Astrocyte (in vitro differentiated cells and primary cell): Measurements from ENCODE around the gene LGR6. TPM values are rescaled to one million over a fixed set of nuclear protein-coding genes. Genes with fewer than 3 reads are reported as not detected.

Experiments
- DNase-seq: peaks from one replicate; pipeline ENCODE4 v3.0.0-alpha.2; 2010; ENCODE audit warnings: low read depth
- FAIRE-seq: peaks from 2 replicates; lab custom pipeline; 2011; peaks lifted over from hg19 to GRCh38; lab: Jason Lieb, UNC
- H2AFZ ChIP-seq: 2 replicates; pipeline ENCODE4 v1.6.0; 2012; ENCODE audit warnings: low read depth, low read length, inconsistent platforms
- H3K27ac ChIP-seq: 2 replicates; pipeline ENCODE4 v1.5.1; 2011; ENCODE audit warnings: low read depth, low read length, inconsistent platforms
- H3K27me3 ChIP-seq: 2 replicates; pipeline ENCODE4 v1.6.0; 2011; ENCODE audit warnings: low read length, inconsistent platforms; ENCODE audit not compliant: insufficient read depth
- H3K36me3 ChIP-seq: 2 replicates; pipeline ENCODE4 v1.5.1; 2011; ENCODE audit warnings: low read length, inconsistent platforms; ENCODE audit not compliant: insufficient read depth
- H3K4me1 ChIP-seq: 2 replicates; pipeline ENCODE4 v1.5.1; 2011; ENCODE audit warnings: low read length, inconsistent platforms; ENCODE audit not compliant: insufficient read depth
- H3K4me2 ChIP-seq: 2 replicates; pipeline ENCODE4 v1.6.0; 2012; ENCODE audit warnings: low read length, inconsistent platforms
- H3K4me3 ChIP-seq: 2 replicates; pipeline ENCODE4 v1.5.1; 2011; ENCODE audit warnings: low read depth, mild to moderate bottlenecking, low read length, inconsistent platforms; ENCODE audit not compliant: insufficient read depth
- H3K79me2 ChIP-seq: 2 replicates; pipeline ENCODE4 v1.6.0; 2012; ENCODE audit warnings: mild to moderate bottlenecking, low read length, inconsistent platforms; ENCODE audit not compliant: insufficient read depth
- H3K9ac ChIP-seq: 2 replicates; pipeline ENCODE4 v1.6.0; 2012; ENCODE audit warnings: mild to moderate bottlenecking, low read length, inconsistent platforms
- H3K9me3 ChIP-seq: 2 replicates; pipeline ENCODE4 v1.5.1; 2012; ENCODE audit warnings: low read depth, mild to moderate bottlenecking, low read length, inconsistent platforms; ENCODE audit not compliant: insufficient read depth
- H4K20me1 ChIP-seq: 2 replicates; pipeline ENCODE4 v1.6.0; 2012; ENCODE audit warnings: low read length, inconsistent platforms; ENCODE audit not compliant: insufficient read depth
- H3K27ac Mint-ChIP-seq: one replicate; pipeline ENCODE4 v1.8.0; 2021; ENCODE audit warnings: mild to moderate bottlenecking, mixed read lengths; ENCODE audit not compliant: unreplicated experiment
- H3K27me3 Mint-ChIP-seq: one replicate; pipeline ENCODE4 v1.8.0; 2021; ENCODE audit warnings: low read depth, mixed read lengths; ENCODE audit not compliant: unreplicated experiment
- H3K36me3 Mint-ChIP-seq: one replicate; pipeline ENCODE4 v1.8.0; 2021; ENCODE audit warnings: low read depth, mixed read lengths; ENCODE audit not compliant: unreplicated experiment
- H3K4me1 Mint-ChIP-seq: one replicate; pipeline ENCODE4 v1.8.0; 2021; ENCODE audit warnings: low read depth, mixed read lengths; ENCODE audit not compliant: unreplicated experiment
- H3K4me3 Mint-ChIP-seq: one replicate; pipeline ENCODE4 v1.8.0; 2021; ENCODE audit warnings: mild to moderate bottlenecking, moderate library complexity, mixed read lengths; ENCODE audit not compliant: unreplicated experiment
- H3K9me3 Mint-ChIP-seq: one replicate; pipeline ENCODE4 v1.8.0; 2021; ENCODE audit warnings: mild to moderate bottlenecking, mixed read lengths; ENCODE audit not compliant: unreplicated experiment
- EZH2 ChIP-seq: IDR thresholded peaks from 2 replicates; pipeline ENCODE4 v1.6.1; 2012; ENCODE audit warnings: mild to moderate bottlenecking, low read length, inconsistent platforms; ENCODE audit not compliant: insufficient read depth
- total RNA-seq: library from RNA; stranded (reverse); gene quantifications from 2 replicates; pipeline ENCODE4 v1.2.1, GENCODE V29; 2021
- TF ChIP-seq, protein P1 (sequence below): IDR thresholded peaks from 2 replicates; pipeline ENCODE4 v1.5.1; 2011; ENCODE audit warnings: low read depth, mild to moderate bottlenecking, inconsistent platforms, low read length, moderate library complexity; ENCODE audit not compliant: insufficient read depth

LGR6 gene
- total RNA-seq, 1 donor from 2014 or later = 0.27 TPM

DNA sequence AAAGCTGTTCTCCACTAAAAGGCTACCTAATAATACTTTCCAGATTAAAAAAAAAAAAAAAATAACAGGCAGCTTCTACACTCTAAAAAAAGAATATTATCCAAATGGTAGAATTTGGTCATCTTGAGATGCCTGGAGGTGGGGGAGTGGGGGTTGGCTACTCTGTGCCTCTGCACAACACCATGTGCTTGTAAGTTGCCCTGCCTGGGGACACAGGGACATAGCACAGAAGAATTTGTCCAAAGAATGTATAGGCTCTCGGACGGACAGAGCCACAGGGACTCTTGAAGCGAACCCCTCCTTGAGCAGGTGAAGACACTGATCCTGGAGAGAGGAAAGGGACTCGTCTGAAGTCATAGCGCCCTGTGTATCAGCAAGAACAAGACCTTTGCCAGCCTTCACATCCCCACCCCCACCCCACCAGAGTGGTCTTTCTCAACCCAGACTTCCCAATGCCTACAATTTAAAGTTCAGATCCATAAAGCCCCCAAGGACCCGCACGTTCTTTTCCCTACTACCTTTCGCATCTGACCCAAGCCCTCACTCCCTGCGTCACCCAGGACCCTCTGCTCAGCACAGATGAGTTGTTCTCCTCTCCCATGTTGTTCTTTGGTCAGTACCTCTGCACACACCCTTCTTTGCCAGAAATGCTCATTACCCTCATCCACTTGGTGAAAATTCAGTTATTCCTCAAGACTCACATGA, 72.6 kb downstream of the LGR6 start:
- peaks cover 57% of the 10 kb centered on the region for H3K27me3 Mint-ChIP-seq

DNA sequence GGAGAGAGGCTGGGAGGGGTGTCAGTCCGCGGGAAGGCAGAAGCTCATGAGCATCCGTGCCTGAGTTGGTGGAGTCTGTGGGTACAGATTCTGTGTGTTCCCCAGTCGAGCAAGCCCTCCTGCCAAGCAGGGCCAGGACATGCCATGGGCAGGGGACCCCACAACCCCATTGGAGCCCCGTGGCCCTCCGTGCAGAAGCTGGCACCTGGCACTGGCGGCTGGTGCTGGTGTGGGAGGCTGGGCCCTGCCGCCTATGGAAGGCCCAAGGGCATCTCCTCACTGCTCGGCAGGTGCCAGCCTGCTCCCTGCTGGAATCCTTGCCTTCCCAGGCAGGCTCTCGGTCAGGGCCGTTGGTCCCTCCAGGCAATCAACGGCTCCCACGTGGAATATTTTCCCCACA, 74.4 kb downstream of the LGR6 start:
- Mint-ChIP-seq H3K27me3 (peaks cover 60% of the 10 kb centered on the region), H3K9me3 (peaks cover 5% of the 10 kb centered on the region), H3K4me3 (no peak overlapping the region), H3K4me1 (no peaks in the 10 kb centered on the region), H3K36me3 (no peaks in the 10 kb centered on the region), H3K27ac (no peak overlapping the region)
- Histone ChIP-seq H2AFZ (no peak overlapping the region), H3K4me3 (no peak overlapping the region), H3K4me1 (no peaks in the 10 kb centered on the region), H3K4me2 (no peak overlapping the region), H3K27me3 (peaks cover 43% of the 10 kb centered on the region), H3K27ac (no peak overlapping the region), H3K9me3 (no peaks in the 10 kb centered on the region), H4K20me1 (no peaks in the 10 kb centered on the region), H3K9ac (no peak overlapping the region), H3K79me2 (no peaks in the 10 kb centered on the region), H3K36me3 (no peaks in the 10 kb centered on the region)
- FAIRE-seq (no peak), DNase-seq (no peak)
- TF ChIP-seq, protein P1, sequence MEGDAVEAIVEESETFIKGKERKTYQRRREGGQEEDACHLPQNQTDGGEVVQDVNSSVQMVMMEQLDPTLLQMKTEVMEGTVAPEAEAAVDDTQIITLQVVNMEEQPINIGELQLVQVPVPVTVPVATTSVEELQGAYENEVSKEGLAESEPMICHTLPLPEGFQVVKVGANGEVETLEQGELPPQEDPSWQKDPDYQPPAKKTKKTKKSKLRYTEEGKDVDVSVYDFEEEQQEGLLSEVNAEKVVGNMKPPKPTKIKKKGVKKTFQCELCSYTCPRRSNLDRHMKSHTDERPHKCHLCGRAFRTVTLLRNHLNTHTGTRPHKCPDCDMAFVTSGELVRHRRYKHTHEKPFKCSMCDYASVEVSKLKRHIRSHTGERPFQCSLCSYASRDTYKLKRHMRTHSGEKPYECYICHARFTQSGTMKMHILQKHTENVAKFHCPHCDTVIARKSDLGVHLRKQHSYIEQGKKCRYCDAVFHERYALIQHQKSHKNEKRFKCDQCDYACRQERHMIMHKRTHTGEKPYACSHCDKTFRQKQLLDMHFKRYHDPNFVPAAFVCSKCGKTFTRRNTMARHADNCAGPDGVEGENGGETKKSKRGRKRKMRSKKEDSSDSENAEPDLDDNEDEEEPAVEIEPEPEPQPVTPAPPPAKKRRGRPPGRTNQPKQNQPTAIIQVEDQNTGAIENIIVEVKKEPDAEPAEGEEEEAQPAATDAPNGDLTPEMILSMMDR = no peak
- no peak for TF ChIP-seq EZH2

More for the DNA sequence above, 72.6 kb downstream of the LGR6 start:
- TF ChIP-seq EZH2 = no peak
- TF ChIP-seq, protein P1 = no peak
- H3K27ac Mint-ChIP-seq = no peak overlapping the region
- no peak overlapping the region for H3K4me3 Mint-ChIP-seq
- Histone ChIP-seq H3K36me3 (no peaks in the 10 kb centered on the region), H2AFZ (no peak overlapping the region), H3K4me1 (no peaks in the 10 kb centered on the region), H3K27ac (no peak overlapping the region), H3K79me2 (no peaks in the 10 kb centered on the region), H3K27me3 (peaks cover 41% of the 10 kb centered on the region), H3K9ac (no peak overlapping the region), H3K4me2 (no peak overlapping the region), H3K4me3 (no peak overlapping the region), H4K20me1 (no peaks in the 10 kb centered on the region), H3K9me3 (no peaks in the 10 kb centered on the region)
- DNase-seq (no peak), FAIRE-seq (no peak)
- H3K9me3 Mint-ChIP-seq = peaks cover 8% of the 10 kb centered on the region
- H3K4me1 Mint-ChIP-seq = no peaks in the 10 kb centered on the region
- H3K36me3 Mint-ChIP-seq = no peaks in the 10 kb centered on the region

DNA sequence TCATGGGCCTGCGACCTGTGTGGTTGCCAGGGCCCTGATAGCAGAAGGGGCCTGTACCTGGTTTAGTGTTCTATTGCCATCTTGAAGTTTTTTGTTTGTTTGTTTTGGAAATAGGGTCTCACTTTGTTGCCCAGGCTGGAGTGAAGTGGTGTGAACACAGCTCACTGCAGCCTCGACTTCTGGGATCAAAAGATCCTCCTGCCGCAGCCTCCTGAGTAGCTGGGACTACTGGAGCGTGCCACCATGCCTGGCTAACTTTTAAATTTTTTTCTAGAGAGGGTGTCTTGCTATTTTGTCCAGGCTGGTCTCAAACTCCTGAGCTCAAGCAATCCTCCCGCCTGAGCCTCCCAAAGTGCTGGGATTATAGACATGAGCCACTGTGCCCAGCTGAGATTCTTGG, 75.2 kb downstream of the LGR6 start:
- FAIRE-seq = no peak
- Mint-ChIP-seq H3K27ac (no peak overlapping the region), H3K36me3 (no peaks in the 10 kb centered on the region)

More for the DNA sequence above, 75.2 kb downstream of the LGR6 start:
- TF ChIP-seq EZH2 = no peak
- TF ChIP-seq, protein P1 = no peak
- H3K79me2 ChIP-seq = no peaks in the 10 kb centered on the region
- H3K9me3 ChIP-seq = no peaks in the 10 kb centered on the region
- peaks cover 43% of the 10 kb centered on the region for H3K27me3 ChIP-seq
- H3K27me3 Mint-ChIP-seq = peaks cover 53% of the 10 kb centered on the region
- H3K4me1 ChIP-seq = no peaks in the 10 kb centered on the region
- H3K9me3 Mint-ChIP-seq = peaks cover 5% of the 10 kb centered on the region
- H4K20me1 ChIP-seq = no peaks in the 10 kb centered on the region
- no peak overlapping the region for H3K4me2 ChIP-seq
- no peak overlapping the region for H3K4me3 ChIP-seq
- no peak overlapping the region for H2AFZ ChIP-seq
- no peak for DNase-seq
- H3K4me3 Mint-ChIP-seq = no peak overlapping the region
- no peaks in the 10 kb centered on the region for H3K4me1 Mint-ChIP-seq
- no peak overlapping the region for H3K9ac ChIP-seq
- H3K36me3 ChIP-seq = no peaks in the 10 kb centered on the region
- H3K27ac ChIP-seq = no peak overlapping the region
